Thymus (tissue), 11 donors: ENCODE measurements around the gene CNIH3. TPM values are rescaled to one million over a fixed set of nuclear protein-coding genes. Genes with fewer than 3 reads are reported as not detected.

Experiments
- DNase-seq, 9 donors: peaks; one replicate each; pipeline ENCODE4 v3.0.0-alpha.2; 2013; ENCODE audit warnings: low spot score in 9 of 9, low read depth in 6 of 9, missing footprints in 1 of 9
- H3K27ac ChIP-seq, 2 donors: one replicate each; pipeline ENCODE4 v1.5.1; 2013; ENCODE audit warnings: control low read depth in 1 of 2, low read depth in 1 of 2, low read length in 1 of 2, mild to moderate bottlenecking in 1 of 2, moderate library complexity in 1 of 2
- H3K27me3 ChIP-seq, 2 donors: one replicate each; pipeline ENCODE4 v1.5.1; 2013; ENCODE audit warnings: low read length in 1 of 2; ENCODE audit not compliant: control insufficient read depth in 2 of 2, insufficient read depth in 1 of 2
- H3K36me3 ChIP-seq, 2 donors: one replicate each; pipeline ENCODE4 v1.5.1; 2013; ENCODE audit warnings: low read length in 1 of 2, mild to moderate bottlenecking in 1 of 2, moderate library complexity in 1 of 2; ENCODE audit not compliant: control insufficient read depth in 2 of 2, insufficient read depth in 2 of 2
- H3K4me1 ChIP-seq, 2 donors: one replicate each; pipeline ENCODE4 v1.5.1; 2013; ENCODE audit warnings: low read length in 2 of 2; ENCODE audit not compliant: control insufficient read depth in 2 of 2, insufficient read depth in 2 of 2
- H3K4me3 ChIP-seq, 2 donors: one replicate each; pipeline ENCODE4 v1.5.1; 2013; ENCODE audit warnings: low read length in 2 of 2, control low read depth in 1 of 2, mild to moderate bottlenecking in 1 of 2
- H3K9me3 ChIP-seq, 2 donors: one replicate each; pipeline ENCODE4 v1.5.1; 2013; ENCODE audit warnings: low read length in 1 of 2, mild to moderate bottlenecking in 1 of 2; ENCODE audit not compliant: control insufficient read depth in 2 of 2, insufficient read depth in 1 of 2
- WGBS: extraction: QIAGEN DNeasy Blood & Tissue Kit; methylation state at CpG from one replicate; pipeline ENCODE4 v1.1.7; 2013; 5-methylcytosine and 5-hydroxymethylcytosine counted together
- polyA plus RNA-seq: library from polyadenylated mRNA; stranded (reverse); fragments of 200-250 nt; gene quantifications from one replicate; pipeline ENCODE4 v1.2.3, GENCODE V29; 2013
- total RNA-seq: library from RNA; stranded (reverse); fragments of 120-200 nt; gene quantifications from one replicate; pipeline ENCODE4 v1.2.4, GENCODE V29; 2013
- donor health status: healthy.

CNIH3 gene
- total and polyA plus RNA-seq, 2 donors: 2.2 to 2.3 TPM

DNA sequence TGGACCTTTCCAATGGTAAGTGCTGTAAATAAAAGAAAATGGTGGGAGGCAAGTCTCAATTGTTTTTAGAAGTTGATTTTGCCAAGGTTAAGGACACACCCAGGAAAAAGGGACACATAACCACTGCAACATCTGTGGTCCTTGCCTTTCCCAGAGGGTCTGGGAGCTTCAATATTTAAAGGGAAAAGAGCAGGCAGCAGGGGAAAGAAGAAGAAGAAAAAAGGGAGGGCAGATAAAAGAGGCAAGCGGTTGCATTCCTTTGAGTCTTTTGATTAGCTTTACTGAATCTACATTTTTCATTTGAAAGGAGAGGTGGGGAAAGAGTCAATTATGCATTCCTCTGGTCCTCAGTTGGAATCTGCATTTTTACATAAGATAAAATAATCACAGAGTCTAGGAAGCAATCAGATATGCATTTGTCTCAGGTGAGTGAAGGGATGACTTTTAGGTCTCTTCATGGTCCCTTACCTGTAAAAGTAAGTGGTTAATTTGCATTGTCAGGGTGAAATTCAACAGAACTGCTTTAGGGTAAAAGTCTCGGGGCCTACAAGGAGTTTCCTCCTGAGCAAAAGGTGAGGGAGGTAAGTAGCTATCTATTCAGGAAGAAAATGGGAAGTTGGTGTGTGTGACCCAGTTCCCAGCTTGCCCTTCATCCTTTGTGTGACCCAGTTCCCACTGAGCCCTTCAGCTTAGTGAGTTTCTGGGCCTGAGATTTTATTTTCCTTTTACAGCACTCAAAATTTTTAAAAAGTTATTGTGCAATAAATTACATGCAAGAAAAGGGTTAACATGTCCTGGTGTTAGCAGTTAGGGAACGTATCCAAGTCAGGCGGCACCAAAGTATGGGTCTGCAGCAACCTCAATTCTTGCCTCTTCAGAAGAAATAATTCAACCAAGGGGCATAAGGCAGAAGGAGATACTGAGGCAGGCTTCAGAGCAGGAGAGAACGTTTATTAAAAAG lies 8.6 kb upstream of the CNIH3 start:
- H3K27ac ChIP-seq: no peak overlapping the region
- H3K4me3 ChIP-seq: no peak overlapping the region
- WGBS: 92% methylated on average over 5 of the region's 5 CpGs
- DNase-seq: no peak
- H3K4me1 ChIP-seq: no peaks in the 10 kb centered on the region
- H3K9me3 ChIP-seq: no peaks in the 10 kb centered on the region
- no peaks in the 10 kb centered on the region for H3K27me3 ChIP-seq
- no peaks in the 10 kb centered on the region for H3K36me3 ChIP-seq

DNA sequence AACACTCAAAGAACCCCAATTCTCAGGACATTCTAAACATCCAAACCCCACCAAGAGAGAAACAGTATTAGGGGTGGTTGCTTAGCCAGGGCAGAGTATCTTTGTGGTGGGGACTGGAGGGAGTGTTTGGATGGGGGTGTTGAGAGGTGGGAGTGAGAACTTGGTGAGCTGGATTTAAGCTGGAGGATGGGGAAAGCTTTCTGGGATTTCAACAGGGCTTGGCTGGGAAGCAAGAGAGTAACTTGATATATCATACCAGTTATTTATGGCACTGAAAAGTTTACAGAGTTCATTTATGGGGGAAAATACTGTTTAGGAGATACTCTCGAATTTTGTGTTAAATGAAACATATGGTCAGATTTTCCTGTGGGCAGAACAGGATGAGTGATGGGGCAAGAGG lies 6.8 kb upstream of the CNIH3 start:
- no peaks in the 10 kb centered on the region for H3K9me3 ChIP-seq
- no peak overlapping the region for H3K27ac ChIP-seq
- H3K4me1 ChIP-seq: no peaks in the 10 kb centered on the region
- no peaks in the 10 kb centered on the region for H3K36me3 ChIP-seq
- peaks cover 0 to 3% of the 10 kb centered on the region in 2 donors for H3K27me3 ChIP-seq
- H3K4me3 ChIP-seq: no peak overlapping the region
- no peak for DNase-seq
- 85% methylated on average over 1 of the region's 1 CpG for WGBS

DNA sequence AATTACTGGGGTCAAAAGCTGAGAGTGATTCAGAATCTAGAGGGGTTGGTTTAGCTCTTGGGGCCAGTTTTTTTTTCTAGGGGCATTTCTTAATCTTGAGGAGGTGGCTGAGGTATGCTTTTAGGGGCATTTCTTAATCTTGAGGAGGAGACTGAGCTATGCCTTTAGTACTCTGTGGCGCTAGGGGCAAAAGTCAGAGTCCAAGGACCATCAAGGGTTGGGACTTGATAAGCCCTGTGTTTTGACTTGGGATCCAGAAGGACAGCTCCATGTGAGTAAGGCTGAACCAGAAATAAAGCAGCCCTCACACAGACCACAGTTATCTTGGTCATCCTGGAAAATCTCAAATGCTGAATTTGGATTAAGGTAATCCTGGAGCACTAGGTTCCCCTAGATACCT lies 3.9 kb upstream of the CNIH3 start:
- 98% methylated on average over 1 of the region's 1 CpG for WGBS
- no peak overlapping the region for H3K4me3 ChIP-seq
- H3K27ac ChIP-seq: no peak overlapping the region
- peaks cover 4 to 19% of the 10 kb centered on the region in 2 donors for H3K4me1 ChIP-seq
- peaks cover 24 to 29% of the 10 kb centered on the region in 2 donors for H3K27me3 ChIP-seq
- H3K9me3 ChIP-seq: peaks cover 0 to 5% of the 10 kb centered on the region in 2 donors
- no peaks in the 10 kb centered on the region for H3K36me3 ChIP-seq
- DNase-seq: no peak

DNA sequence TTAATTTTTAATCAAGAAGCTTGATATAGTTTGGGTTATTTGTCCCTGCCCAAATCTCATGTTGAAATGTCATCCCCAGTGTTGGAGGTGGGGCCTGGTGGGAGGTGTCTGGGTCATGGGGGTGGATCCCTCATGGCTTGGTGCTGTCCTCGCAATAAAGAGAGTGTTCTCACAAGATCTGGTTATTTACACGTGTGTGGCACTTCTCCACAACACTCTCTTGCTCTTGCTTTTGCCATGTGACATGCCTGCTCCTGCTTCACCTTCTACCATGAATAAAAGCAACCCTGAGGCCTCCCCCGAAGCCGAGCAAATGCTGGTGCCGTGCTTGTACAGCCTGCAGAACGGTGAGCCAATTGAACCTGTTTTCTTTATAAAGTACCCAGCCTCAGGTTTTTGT lies 2.6 kb upstream of the CNIH3 start:
- Histone ChIP-seq H3K9me3 (peaks cover 0 to 5% of the 10 kb centered on the region in 2 donors), H3K27ac (no peak overlapping the region), H3K4me3 (no peak overlapping the region), H3K4me1 (peaks cover 4 to 31% of the 10 kb centered on the region in 2 donors), H3K36me3 (no peaks in the 10 kb centered on the region), H3K27me3 (peaks cover 34 to 41% of the 10 kb centered on the region in 2 donors)
- DNase-seq: no peak
- WGBS: 97% methylated on average over 6 of the region's 6 CpGs

DNA sequence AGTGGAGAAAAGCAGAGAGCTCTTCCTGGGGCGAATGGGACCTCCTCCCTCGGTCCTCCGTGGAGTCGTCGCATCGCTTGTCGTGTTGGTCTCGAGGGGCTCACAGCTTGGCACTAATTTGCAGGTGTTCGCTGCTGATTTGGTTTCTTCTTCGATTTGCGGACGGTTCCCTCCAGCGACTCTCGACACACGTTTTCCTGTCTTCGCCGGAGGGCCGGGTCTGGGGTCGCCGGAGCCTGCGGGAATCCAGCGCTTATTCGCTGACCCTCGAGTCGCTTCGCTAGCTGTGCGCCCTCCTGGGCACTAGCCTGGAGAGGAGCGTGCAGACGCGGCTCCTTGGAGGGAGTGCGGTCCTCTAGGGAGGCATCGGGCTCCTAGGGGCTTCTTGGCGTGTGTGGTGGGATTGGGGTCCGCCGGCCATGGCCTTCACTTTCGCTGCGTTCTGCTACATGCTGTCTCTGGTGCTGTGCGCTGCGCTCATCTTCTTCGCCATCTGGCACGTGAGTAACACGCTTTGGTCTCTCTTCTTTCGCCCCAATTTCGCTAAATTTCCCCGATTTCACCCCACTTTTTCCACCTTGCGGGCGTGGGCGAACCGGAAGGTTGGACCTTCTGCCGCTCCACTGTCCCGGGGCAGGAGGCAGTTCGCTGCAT lies 766 bp downstream of the CNIH3 start:
- DNase-seq: peak in 1 of 9 donors; percentile 40
- 4% methylated on average over 52 of the region's 52 CpGs for whole genome bisulfite sequencing
- peaks cover 49 to 62% of the 10 kb centered on the region in 2 donors for H3K27me3 ChIP-seq
- H3K9me3 ChIP-seq: peaks cover 0 to 9% of the 10 kb centered on the region in 2 donors
- peak overlapping the region; percentile 34 to 47 for H3K4me3 ChIP-seq
- H3K4me1 ChIP-seq: peaks cover 4 to 31% of the 10 kb centered on the region in 2 donors
- H3K36me3 ChIP-seq: no peaks in the 10 kb centered on the region
- H3K27ac ChIP-seq: no peak overlapping the region

DNA sequence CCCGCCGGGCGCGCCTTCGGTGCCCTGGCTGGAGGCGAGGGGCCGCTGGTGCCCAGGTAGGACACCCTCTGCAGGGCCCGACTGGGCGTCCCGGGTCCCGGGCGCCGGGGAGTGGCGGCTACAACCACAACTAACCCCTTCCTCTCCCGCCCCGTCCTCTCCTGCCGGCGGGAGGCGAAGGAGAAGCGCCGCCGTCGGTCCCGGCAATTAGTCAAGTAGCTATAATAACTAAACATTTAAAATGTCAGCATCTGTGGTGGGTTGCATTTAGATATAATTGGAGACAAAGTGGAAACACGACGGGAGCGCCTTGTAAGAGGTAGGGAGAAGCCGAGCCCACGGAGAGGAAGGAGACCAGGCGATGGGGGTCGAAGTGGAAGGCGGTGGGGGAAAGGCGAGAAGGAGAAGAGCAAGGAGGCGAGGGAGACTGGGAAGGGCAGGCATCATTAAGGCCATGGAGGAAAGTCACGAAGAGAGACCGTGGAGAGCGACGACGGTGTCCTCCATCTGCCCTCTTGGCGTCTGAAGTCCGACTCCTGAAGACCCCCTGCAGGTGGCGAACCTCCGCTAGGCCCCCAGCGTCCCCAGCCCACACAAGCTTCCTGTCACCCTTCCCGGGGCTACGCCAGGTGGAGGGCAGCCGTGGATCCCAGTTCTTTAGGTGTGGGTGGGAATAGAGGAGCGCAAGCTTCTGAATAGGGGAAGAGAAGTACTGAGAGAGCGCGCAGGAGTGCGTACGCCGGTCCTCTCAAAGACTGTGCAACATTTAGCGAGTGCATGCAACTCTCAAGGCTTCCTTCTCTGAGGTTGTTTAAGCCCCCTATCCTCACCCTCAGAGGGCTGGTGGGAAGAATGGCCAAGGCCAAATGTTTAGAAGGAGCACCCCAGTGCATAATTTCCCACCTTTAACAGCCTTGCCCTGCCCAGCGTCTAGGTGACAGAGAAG lies 1.6 kb downstream of the CNIH3 start:
- no peaks in the 10 kb centered on the region for H3K36me3 ChIP-seq
- DNase-seq: no peak
- peaks cover 4 to 32% of the 10 kb centered on the region in 2 donors for H3K4me1 ChIP-seq
- H3K27ac ChIP-seq: no peak overlapping the region
- 4% methylated on average over 55 of the region's 55 CpGs for WGBS
- peaks cover 0 to 9% of the 10 kb centered on the region in 2 donors for H3K9me3 ChIP-seq
- H3K4me3 ChIP-seq: no peak overlapping the region
- H3K27me3 ChIP-seq: peaks cover 49 to 65% of the 10 kb centered on the region in 2 donors

DNA sequence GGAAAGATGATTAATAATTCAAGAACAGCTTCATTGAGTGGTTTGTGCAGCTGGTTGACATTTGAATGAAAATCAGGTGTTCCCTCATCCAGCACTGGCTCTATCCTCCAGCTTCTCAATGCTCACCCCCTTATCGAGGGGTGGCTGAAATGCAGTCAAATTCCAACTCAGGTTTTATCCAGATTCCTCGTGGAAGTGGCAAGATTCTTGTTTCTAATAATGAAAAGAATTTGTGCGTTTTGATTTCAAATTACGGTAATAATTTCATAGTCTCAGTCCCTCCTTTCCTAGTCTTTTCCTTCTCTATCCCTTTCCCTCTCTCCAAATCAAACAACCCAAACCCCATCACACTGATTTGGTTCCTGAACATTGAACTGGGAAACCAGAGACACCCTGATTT lies 3.1 kb downstream of the CNIH3 start:
- H3K36me3 ChIP-seq: no peaks in the 10 kb centered on the region
- H3K4me1 ChIP-seq: peaks cover 8 to 47% of the 10 kb centered on the region in 2 donors
- peaks cover 0 to 9% of the 10 kb centered on the region in 2 donors for H3K9me3 ChIP-seq
- WGBS: 90% methylated on average over 4 of the region's 4 CpGs
- H3K27ac ChIP-seq: no peak overlapping the region
- H3K4me3 ChIP-seq: no peak overlapping the region
- H3K27me3 ChIP-seq: peaks cover 49 to 72% of the 10 kb centered on the region in 2 donors
- no peak for DNase-seq

DNA sequence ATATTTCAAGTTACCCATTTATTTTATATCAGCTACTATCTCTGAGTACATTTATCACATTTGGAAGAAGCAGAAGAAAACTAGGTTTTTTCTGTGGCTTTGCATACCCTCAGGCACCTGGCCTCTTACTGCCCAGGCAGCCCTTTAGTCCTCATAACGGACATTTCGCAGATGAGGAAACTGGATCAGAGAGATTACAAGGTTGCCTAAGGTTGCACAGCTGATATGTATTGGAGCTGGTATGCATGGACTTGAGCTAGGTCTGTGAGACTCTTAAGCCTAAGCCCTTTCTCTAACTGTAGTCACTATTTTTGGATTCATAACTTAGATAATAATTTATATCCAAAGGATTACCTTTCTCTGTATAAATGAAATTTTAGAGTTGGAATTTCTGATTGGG lies 4.0 kb downstream of the CNIH3 start:
- Histone ChIP-seq H3K36me3 (no peaks in the 10 kb centered on the region), H3K9me3 (peaks cover 0 to 9% of the 10 kb centered on the region in 2 donors), H3K27me3 (peaks cover 46 to 70% of the 10 kb centered on the region in 2 donors), H3K27ac (no peak overlapping the region), H3K4me3 (no peak overlapping the region), H3K4me1 (peaks cover 9 to 53% of the 10 kb centered on the region in 2 donors)
- DNase-seq: no peak
- 67% methylated on average over 2 of the region's 2 CpGs for WGBS
